Activated B cell treated with CpG ODN at 0.5 μM for 24 hours (primary cell): ENCODE measurements around the gene ERGIC3. TPM values are rescaled to one million over a fixed set of nuclear protein-coding genes. Genes with fewer than 3 reads are reported as not detected.
"Not testable (repeated sequence)": the region's sequence is repeated elsewhere in the genome, so short reads cannot be mapped to it uniquely, and the experiment has no call there.

ENCODE experiments used
- ATAC-seq: fragments of 200-7000 bp; cut with Tn5 transposase; one replicate; pipeline ENCODE4 v1.10.0; 2021; ENCODE audit warnings: low read depth, mild to moderate bottlenecking, moderate library complexity
- CTCF ChIA-PET: fragments of 350-600 bp; sonication (Branson Sonifier 250); formaldehyde crosslinking; loops from one replicate; lab custom pipeline; 2021; ENCODE audit warnings: antibody characterized with exemption; lab: Charles Lee
- POLR2A ChIA-PET: fragments of 350-600 bp; sonication (Branson Sonifier 250); formaldehyde crosslinking; loops from one replicate; lab custom pipeline; 2021; ENCODE audit warnings: antibody characterized with exemption; lab: Charles Lee
- DNase-seq: peaks from one replicate; pipeline ENCODE4 v3.0.0; 2022
- H3K27ac Mint-ChIP-seq: one replicate; pipeline ENCODE4 v1.8.0; 2020; ENCODE audit warnings: mixed read lengths
- H3K27me3 Mint-ChIP-seq: one replicate; pipeline ENCODE4 v1.8.0; 2021; ENCODE audit warnings: mixed read lengths
- H3K36me3 Mint-ChIP-seq: one replicate; pipeline ENCODE4 v1.8.0; 2021; ENCODE audit warnings: low read depth, mixed read lengths
- H3K4me1 Mint-ChIP-seq: one replicate; pipeline ENCODE4 v1.8.0; 2021; ENCODE audit warnings: mixed read lengths
- H3K4me3 Mint-ChIP-seq: one replicate; pipeline ENCODE4 v1.8.0; 2020; ENCODE audit warnings: mild to moderate bottlenecking, mixed read lengths
- H3K9me3 Mint-ChIP-seq: one replicate; pipeline ENCODE4 v1.8.0; 2020; ENCODE audit warnings: mixed read lengths
- intact Hi-C: fragments of 100-400 bp; cut with micrococcal nuclease; formaldehyde crosslinking; loops from one replicate; pipeline ENCODE4 v1.15.1; 2024
- total RNA-seq: library from RNA; stranded (reverse); gene quantifications from 2 replicates; pipeline ENCODE4 v1.2.3, GENCODE V29; 2022
- TF ChIP-seq, protein P1 (sequence below): fragments of 200-600 bp; IDR thresholded peaks from one replicate; pipeline ENCODE4 v1.8.0; 2022; ENCODE audit warnings: antibody characterized with exemption, mild to moderate bottlenecking

The ERGIC3 gene
- total RNA-seq, 1 donor from 2014 or later = 183 TPM

DNA sequence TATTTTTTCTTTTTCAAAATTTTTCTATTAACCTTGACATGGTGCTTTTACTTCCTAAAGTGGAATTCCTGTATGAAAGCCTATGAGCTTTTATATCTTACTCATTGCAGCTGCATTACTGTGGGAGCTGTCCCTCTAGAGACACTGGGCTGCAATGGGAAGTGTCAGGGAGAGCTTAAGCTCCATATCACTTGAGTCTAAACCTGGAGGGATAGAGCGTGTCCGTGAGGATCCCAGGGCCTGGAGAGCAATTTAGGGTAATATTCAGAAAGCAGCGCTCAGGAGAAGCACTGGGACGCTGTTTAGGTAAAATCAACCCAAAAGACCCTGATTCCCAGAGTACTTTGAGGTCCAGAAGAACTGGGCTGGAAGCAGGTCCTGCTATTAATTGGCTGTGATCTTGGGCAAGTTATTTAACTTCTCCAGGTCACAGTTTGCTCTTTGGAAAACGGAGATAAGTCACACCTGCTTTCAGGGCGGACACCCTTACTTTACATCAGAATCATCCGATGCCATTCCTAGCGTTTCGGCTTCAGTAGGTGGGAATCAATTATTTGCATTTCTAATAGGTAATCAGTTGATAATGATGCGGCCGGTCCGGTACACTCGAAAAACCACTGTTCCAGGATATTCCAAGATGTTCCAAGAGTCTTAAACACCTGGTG lies 628 bp upstream of the ERGIC3 start:
- ChIA-PET CTCF (interaction anchor here (0.9 to 1.4 kb wide), 5 partner anchors 50 to 78 kb away, joined by 3 to 4 read pairs (median 4); partner anchors contain the start of gene SPAG4), POLR2A (interaction anchor here (0.7 to 2.9 kb wide), 13 partner anchors 32 to 695 kb away, joined by 3 to 18 read pairs (median 4); partner anchors contain the start of genes AAR2, CPNE1, NFS1 and PHF20)
- Mint-ChIP-seq H3K27me3 (no peaks in the 10 kb centered on the region), H3K4me1 (peaks cover 21% of the 10 kb centered on the region), H3K4me3 (peak overlapping the region; percentile 92), H3K9me3 (no peaks in the 10 kb centered on the region), H3K36me3 (peaks cover 17% of the 10 kb centered on the region), H3K27ac (peak overlapping the region; percentile 77)
- TF ChIP-seq, protein P1, sequence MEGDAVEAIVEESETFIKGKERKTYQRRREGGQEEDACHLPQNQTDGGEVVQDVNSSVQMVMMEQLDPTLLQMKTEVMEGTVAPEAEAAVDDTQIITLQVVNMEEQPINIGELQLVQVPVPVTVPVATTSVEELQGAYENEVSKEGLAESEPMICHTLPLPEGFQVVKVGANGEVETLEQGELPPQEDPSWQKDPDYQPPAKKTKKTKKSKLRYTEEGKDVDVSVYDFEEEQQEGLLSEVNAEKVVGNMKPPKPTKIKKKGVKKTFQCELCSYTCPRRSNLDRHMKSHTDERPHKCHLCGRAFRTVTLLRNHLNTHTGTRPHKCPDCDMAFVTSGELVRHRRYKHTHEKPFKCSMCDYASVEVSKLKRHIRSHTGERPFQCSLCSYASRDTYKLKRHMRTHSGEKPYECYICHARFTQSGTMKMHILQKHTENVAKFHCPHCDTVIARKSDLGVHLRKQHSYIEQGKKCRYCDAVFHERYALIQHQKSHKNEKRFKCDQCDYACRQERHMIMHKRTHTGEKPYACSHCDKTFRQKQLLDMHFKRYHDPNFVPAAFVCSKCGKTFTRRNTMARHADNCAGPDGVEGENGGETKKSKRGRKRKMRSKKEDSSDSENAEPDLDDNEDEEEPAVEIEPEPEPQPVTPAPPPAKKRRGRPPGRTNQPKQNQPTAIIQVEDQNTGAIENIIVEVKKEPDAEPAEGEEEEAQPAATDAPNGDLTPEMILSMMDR = no peak
- DNase-seq (no peak), ATAC-seq (no peak)
- intact Hi-C loops = loop anchor here (2.0 to 5.0 kb wide), 2 partner anchors 86 to 664 kb away; partner anchors contain the start of genes ACSS2 and CEP250

DNA sequence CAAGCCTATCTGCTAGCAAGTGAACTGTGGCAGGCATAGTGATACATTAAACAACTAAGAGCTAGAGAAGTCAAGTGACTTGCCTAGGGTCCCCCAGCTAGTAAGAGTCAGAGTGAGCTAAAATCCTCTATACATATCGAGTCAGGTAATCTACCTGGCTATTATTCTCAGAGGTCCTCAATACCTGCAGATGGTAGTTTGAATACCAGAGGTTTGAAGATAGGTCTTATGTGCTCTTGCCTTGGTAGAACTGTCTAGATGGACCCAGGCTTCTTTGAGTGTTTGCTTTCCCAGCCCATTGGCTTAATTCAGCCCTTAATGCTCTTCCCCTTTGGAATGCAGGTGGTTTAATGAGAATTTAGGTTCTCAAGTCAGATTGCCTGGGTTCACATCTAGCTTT lies 1.1 kb downstream of the ERGIC3 start:
- ATAC-seq = no peak
- TF ChIP-seq, protein P1 = no peak
- POLR2A ChIA-PET = interaction anchor here (1.6 to 2.9 kb wide), 4 partner anchors 34 to 200 kb away, joined by 3 to 18 read pairs (median 9); partner anchors contain the start of genes CPNE1, NFS1, RBM12 and RBM39
- CTCF ChIA-PET = interaction anchor here (1.4 kb wide), 1 partner anchor 76 kb away, joined by 4 read pairs; no protein-coding TSS in a partner anchor
- Mint-ChIP-seq H3K4me1 (peaks cover 21% of the 10 kb centered on the region), H3K36me3 (peaks cover 23% of the 10 kb centered on the region), H3K27me3 (no peaks in the 10 kb centered on the region), H3K4me3 (peak overlapping the region; percentile 92), H3K27ac (no peak overlapping the region), H3K9me3 (no peaks in the 10 kb centered on the region)
- no peak for DNase-seq
- intact Hi-C loops = loop anchor here (1.0 to 5.0 kb wide), 5 partner anchors 52 to 666 kb away; partner anchors contain the start of genes ACSS2, RBM39 and SCAND1

DNA sequence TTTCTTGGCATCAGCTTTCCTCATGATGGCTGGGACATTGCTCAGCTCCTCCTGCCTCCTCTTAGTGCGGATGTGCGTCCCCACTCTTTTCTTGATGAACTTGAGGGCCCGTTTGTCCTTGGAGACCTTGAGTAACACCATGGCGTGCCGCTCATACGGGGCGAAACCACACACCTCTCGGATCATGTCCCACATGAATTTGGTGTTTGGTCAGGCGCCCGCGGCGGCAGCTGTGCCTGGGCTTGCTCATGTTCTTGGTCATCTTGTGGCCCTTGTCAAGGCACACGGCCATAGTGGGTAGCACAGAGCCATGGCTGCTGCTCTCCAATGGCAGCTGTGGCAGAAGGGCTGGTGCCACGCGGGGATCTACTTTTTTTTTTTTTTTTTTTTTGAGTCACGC lies 2.6 kb downstream of the ERGIC3 start:
- TF ChIP-seq, protein P1 = no peak
- Mint-ChIP-seq H3K27me3 (no peaks in the 10 kb centered on the region), H3K4me3 (no peak overlapping the region), H3K9me3 (no peaks in the 10 kb centered on the region), H3K27ac (no peak overlapping the region), H3K4me1 (peaks cover 21% of the 10 kb centered on the region), H3K36me3 (peaks cover 35% of the 10 kb centered on the region)
- intact Hi-C loops = loop anchor here (5.0 kb wide), 1 partner anchor 667 kb away; the partner anchor contains the start of gene ACSS2
- ATAC-seq = no peak
- ChIA-PET POLR2A (interaction anchor here (0.5 to 0.6 kb wide), 3 partner anchors 13 to 658 kb away, joined by 3 to 7 read pairs (median 5); no protein-coding TSS in a partner anchor), CTCF (no interaction called here)
- DNase-seq = no peak

DNA sequence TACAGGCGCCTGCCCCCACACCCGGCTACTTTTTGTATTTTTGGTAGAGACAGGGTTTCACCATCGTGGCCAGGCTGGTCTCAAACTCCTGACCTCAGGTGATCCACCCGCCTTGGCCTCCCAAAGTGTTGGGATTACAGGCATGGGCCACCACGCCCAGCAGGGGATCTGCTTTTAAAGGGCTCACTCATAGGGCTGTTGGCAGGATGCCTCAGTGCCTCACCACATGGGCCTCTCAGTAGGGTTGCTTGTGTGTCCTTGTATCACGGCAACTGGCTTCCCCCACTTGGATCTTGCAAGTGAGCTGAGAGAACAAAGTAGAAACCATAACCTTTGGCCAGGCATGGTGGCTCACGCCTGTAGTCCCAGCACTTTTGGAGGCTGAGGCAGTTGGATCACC lies 3.1 kb downstream of the ERGIC3 start:
- H3K9me3 Mint-ChIP-seq = not testable (repeated sequence)

DNA sequence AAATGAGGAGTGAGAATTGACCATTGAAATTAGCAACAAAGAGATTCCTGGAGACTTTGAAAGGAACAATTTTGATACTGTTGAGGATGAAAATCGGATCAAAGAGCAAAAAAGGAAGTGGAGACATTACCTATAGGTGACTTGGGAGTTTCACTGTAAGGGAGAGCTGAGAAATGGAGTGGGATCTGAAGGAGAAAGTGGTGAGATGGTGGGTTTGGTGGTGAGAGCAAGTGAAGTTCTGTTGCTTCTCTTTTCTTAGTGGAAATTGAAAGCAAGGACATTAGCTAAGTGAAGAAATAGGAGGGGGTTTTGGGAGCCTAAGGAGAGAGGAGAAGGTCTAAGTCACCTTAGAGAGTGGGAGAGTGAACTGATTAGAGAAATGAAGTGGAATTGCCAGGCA lies 4.2 kb downstream of the ERGIC3 start:
- H3K27ac Mint-ChIP-seq = no peak overlapping the region
- TF ChIP-seq, protein P1 = no peak
- CTCF ChIA-PET = no interaction called here
- H3K4me3 Mint-ChIP-seq = no peak overlapping the region
- POLR2A ChIA-PET = no interaction called here
- H3K27me3 Mint-ChIP-seq = no peaks in the 10 kb centered on the region
- intact Hi-C loops = no loop called here
- no peaks in the 10 kb centered on the region for H3K9me3 Mint-ChIP-seq
- no peak for DNase-seq
- H3K36me3 Mint-ChIP-seq = peaks cover 40% of the 10 kb centered on the region
- no peak for ATAC-seq
- peaks cover 16% of the 10 kb centered on the region for H3K4me1 Mint-ChIP-seq

More for the DNA sequence above, 3.1 kb downstream of the ERGIC3 start:
- POLR2A ChIA-PET = interaction anchor here (0.5 to 0.6 kb wide), 2 partner anchors 215 to 658 kb away, joined by 3 to 7 read pairs; no protein-coding TSS in a partner anchor
- ATAC-seq, DNase-seq, CTCF ChIA-PET, H3K27ac Mint-ChIP-seq, H3K27me3 Mint-ChIP-seq, H3K4me3 Mint-ChIP-seq: not testable (repeated sequence)
- peaks cover 37% of the 10 kb centered on the region for H3K36me3 Mint-ChIP-seq
- H3K4me1 Mint-ChIP-seq = peaks cover 18% of the 10 kb centered on the region
- intact Hi-C loops = loop anchor here (5.0 kb wide), 1 partner anchor 668 kb away; the partner anchor contains the start of gene ACSS2
